ENCODE data around the gene GPS2.

The GPS2 gene, protein sequence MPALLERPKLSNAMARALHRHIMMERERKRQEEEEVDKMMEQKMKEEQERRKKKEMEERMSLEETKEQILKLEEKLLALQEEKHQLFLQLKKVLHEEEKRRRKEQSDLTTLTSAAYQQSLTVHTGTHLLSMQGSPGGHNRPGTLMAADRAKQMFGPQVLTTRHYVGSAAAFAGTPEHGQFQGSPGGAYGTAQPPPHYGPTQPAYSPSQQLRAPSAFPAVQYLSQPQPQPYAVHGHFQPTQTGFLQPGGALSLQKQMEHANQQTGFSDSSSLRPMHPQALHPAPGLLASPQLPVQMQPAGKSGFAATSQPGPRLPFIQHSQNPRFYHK

DNA sequence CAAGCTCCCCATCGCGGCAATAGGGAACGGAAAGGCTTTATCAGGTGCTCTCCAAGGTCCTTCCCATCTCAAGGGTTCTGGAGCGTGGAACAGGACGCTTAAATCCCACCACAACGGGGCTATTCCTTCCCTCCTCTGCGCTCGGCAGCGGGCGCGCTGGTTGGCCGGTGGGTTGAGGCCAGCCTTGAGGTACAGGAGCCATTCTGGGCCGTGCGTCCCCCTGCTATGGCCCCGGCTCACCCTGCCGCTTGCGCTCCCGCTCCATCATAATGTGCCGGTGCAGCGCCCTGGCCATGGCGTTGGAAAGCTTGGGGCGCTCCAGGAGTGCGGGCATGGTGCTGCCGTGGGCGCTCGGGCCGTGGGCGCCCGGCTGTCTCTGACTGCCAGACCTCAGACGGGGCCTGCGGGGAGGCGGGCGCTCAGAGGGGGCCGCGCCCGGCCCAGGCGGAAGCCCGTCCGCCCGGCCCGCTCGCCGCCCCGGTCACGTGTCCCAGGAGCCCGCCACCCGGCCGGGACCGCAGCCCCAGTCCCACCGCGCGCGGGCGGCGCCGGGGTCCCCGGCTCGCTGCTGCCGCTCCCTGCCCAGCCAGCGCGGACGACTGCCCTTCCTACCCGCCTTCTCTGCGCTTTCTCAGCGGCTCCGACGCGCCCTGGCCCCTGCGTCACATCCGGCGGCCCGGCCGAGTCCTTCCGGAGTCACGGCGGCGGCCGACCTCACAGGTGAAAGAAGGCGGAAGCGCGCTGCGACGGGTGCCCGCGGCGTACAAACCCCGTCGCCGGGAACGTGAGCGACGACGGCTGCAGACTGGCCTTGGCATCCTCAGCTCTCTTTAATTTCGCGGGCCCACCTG lies at the start of gene GPS2:
Gene GPS2 (minus strand): TSS at position 642 of the 851 bp plus-strand sequence. CDS start 308 bp downstream, at position 334.
- peak; percentile 93 for DNase-seq (ENCODE audit: low spot score)

DNA sequence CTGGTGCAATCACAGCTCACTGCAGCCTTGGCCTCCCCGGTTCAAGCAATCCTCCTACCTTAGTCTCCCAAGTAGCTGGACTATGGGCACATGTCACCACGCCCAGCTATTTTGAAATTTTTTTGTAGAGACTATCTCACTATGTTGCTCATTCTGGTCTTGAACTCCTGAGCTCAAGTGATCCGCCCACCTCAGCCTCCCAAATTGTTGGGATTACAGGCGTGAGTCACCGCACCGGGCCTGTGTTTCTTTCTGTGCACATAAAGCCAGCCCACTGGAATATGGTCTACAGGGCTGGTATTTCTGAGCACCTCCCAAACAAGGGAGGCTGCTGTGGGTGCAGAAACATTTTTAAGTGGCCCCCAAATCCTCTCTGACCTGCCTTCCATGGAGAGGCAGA lies 48.2 kb upstream of the GPS2 start:
- no peak for DNase-seq (ENCODE audit: low spot score)

DNA sequence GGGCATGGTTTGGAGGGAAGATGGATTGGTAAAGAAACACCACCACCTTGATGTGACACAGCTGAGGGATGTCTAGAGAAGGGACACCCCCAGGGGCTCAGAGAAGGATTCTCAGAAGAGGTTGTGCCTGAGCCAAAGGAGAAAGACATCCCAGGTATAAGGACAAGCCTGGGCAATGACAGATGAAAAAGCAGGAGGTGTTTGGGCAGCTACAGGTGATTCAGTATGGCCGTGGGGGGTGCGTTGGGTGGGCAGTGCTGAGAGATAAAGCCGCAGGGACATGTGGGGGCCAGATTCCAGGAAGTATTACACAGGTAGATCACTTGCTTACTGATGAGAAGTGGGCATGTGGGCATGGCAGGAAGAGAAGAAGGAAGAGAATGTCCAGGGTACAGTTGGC lies 46.7 kb upstream of the GPS2 start:
- DNase-seq (ENCODE audit: low spot score): no peak

DNA sequence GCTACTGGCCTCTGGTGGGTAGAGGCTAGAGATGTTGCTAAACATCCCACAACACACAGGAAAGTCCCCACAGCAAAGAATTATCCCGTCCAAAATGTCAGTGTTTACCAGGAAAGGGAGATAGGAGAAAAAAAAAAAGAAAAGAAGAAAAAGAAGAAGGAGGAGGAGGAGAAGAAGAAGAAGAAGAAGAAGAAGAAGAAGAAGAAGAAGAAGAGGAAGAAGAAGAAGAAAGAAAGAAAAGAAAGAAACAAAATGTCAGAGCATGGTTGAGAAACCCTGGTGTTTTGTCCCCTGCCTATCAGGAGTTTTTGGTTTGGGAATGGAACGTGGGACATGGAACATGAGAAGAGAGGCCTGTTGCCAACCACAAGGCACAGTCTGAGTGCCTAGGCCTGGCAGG lies 42.2 kb upstream of the GPS2 start:
- no peak for DNase-seq (ENCODE audit: low spot score)

DNA sequence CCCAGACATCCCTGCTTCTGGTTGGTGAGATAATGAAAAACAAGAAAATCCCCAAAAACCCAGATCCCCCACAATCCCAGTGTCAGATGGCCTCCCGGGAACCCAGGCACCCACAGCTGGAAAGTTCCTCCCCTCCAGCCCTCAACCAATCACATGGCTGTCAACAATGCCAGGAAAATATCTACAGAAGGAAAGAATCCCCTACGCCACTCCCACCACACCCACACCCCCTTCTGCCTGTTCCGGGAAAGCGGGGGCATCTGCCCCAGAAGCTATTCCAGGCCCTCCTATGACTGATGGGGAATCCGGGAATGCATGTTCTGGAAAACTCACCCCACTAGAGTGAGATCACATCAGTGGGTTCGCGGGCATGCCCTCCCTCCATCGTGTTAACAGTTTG lies 41.6 kb upstream of the GPS2 start:
- no peak for DNase-seq (ENCODE audit: low spot score)

DNA sequence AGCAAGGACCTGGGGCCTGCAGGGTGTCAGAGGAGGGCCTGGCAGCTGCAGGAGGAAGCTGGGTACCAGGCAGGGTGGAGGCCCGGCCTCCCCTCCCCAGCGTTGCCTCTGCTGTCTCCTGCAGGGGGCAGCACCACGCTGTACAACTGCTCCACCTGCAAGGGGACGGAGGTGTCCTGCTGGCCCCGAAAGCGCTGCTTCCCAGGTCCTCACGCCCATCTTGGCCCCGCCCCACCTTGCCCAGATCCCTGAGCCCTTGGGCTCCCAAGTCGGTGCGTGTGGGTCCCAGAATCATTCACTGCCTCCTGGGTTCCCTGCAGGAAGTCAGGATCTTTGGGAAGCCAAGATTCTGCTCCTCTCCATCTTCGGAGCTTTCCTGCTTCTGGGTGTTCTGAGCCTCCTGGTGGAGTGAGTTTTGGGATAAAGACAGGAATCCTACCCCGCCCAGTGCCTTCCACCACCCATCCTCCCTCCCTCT lies 41.0 kb upstream of the GPS2 start:
- DNase-seq (ENCODE audit: low spot score): peak; percentile 89

DNA sequence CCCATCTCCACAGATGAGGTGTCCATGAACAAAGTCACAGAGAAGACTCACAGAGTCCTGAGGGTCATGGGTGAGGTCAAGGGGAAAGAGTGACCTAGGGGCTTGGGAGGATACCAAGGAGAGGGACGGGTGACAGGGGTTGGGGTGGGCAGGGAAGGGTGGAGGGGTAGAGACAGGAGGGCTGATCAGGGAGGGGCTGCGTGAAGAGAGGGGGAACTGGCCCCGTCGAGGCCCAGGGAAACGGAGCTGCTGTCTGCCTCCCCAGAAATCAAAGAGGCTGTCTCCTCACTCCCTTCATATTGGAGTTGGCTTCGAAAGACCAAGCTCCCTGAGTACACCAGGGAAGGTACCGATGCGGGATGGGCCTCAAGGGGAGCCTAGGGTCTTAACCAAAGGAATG lies 40.4 kb upstream of the GPS2 start:
- DNase-seq (ENCODE audit: low spot score): no peak

DNA sequence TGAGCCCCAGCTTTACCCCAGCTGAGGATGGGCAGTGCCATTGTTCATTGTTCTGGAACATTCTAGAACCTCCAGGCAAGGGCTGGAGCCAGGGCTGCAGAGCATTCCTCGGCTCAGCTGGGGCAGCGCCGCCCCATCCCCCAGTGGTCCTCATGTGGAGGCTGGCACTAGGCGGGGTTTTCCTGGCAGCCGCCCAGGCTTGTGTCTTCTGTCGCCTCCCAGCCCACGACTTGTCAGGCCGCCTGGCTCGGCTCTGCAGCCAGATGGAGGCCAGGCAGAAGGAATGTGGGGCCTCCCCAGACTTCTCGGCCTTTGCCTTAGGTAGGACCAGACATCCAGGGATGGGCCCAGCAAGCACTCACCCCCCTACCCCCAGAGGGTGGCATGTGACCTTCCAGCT lies 39.9 kb upstream of the GPS2 start, which contains the start of gene TMEM95:
Gene TMEM95 (plus strand): TSS at position 104 of the 400 bp plus-strand sequence. CDS start 49 bp downstream, at position 153.
- no peak for DNase-seq (ENCODE audit: low spot score)

DNA sequence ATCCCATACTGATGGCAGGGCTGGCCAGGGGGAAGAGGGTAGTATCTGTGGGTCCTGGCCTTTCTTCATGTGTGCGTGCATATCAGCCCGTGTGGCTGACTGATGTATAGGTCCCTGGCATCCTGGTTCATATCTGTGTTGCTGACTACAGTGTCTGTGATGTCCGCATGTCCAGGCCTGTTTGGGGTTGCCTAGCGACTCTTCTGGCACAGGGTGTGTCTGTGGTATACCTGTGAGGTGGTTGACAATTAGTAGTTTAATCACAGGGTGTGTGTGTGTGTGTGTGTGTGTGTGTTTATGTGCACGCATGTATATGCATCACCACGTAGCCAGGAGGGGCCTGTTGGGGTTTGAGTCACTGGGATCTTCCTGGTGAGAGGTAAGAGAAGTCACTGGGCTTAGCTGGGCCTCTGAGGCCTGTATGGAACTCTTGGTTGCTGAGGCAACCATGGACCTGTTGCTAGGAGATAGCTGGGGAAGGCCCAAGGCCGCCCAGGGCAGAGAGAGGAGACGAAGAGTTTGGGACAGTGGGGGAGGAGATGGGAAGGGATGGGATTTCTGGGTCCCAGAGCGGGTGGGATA lies 39.2 kb upstream of the GPS2 start:
- no peak for DNase-seq (ENCODE audit: low spot score)

DNA sequence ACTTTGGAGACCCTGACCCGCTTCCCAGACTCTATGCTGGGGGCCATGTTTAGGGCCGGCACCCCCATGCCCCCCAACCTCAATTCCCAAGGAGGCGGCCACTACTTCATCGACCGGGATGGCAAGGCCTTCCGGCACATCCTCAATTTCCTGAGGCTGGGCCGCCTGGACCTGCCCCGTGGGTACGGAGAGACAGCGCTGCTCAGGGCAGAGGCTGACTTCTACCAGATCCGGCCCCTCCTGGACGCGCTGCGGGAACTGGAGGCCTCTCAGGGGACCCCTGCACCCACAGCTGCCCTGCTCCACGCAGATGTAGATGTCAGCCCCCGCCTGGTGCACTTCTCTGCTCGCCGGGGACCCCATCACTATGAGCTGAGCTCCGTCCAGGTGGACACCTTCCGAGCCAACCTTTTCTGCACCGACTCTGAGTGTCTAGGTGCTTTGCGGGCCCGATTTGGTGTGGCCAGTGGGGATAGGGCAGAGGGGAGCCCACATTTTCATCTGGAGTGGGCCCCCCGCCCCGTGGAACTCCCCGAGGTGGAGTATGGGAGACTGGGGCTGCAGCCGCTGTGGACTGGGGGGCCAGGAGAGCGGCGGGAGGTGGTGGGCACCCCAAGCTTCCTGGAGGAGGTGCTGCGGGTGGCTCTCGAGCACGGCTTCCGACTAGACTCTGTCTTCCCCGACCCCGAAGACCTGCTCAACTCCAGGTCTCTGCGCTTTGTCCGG lies 37.9 kb upstream of the GPS2 start:
- no peak for DNase-seq (ENCODE audit: low spot score)

DNA sequence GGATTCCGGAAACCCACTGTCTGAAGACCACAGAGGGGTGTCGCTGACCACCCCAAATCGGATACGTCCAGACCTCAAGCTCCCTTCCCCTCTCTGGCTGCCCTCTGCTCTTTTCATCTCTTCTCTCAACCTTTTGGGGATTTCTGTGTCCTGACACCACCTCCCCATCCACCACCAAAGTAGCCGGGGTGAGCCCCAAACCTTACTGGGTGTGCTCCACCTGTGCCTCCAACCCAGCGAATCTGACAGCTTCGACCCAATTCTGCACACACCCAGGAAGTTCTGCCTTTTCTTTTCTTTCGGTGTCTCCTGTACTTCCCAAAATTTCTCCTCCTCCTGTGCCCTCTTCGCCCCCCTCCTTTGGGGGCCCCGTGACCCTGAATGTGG lies 37.3 kb upstream of the GPS2 start:
- no peak for DNase-seq (ENCODE audit: low spot score)

DNA sequence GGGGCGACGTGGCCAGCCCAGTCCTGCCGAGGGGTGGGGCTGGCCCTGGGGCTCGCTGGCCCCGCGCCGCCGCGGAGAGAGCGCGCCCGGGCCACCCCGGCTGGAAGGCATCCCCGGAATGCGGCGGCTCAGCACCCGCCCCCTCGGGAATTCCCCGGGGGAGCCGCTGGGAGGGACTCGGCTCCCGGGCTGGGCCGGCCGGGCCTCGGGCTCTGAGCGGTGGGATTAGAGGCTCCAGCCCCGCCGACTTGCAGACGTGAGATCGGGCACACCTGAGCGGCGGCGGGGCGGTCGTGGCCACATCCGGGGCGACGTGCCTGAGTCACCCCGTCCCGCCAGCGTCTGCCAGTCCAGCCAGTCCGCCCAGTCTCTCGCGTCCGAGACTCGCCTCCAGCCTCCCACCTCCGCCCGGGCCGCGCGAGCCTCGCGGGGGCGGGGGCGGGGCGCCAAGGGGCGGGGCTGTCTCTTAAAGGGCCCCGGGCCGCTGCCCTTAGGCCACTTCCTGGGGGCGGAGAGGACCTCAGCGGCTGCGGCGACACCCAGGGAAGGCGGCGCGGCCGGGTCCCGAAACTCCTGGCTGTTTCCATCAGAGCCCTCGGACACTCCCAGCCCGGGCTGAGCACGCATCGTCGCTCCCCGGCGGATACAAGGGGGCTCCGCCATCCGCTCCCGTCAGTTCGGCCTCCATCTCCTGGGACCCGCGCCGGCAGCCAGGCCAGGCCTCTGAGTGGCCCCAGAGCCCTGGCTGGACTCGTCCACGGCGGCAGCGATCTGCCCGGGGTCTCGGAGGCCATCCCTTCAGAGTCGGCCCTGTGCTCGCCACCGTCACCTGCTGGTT lies 36.7 kb upstream of the GPS2 start, which contains the start of gene KCTD11:
Gene KCTD11 (plus strand): TSS at position 498 of the 838 bp plus-strand sequence.
- peak; percentile 81 for DNase-seq (ENCODE audit: low spot score)

DNA sequence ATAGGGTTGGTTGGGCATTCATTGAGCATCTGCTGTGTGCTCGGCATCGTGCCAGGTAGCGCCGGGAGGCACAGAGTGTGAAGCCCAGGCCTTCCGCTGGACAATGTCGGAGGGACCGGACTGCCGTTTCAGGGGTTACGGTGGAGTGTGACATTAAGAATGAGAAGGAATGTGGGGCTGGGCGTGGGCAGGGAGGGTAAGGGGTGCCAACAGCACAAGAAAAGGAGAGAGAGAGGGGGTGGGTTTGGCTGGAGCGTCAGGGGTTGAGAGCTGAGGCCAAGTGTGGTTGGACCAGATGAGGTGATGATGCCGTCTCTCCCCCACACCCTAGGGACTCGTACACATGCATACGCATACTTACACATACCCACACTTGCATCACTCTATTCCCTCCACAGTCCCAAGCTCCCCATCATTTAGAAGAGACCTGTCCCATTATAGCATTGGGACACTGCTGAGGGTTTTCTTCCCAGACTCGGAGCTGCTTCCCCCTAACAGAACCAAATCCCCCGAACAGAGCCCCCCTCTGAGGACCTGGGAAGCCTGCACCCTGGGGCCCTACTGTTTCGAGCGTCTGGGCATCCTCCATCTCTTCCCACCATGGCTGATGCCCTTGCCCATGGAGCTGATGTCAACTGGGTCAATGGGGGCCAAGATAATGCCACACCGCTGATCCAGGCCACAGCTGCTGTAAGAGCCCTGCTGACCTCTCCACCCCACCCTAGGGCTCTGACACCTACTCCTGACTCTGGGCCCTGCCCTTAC lies 33.5 kb upstream of the GPS2 start:
- no peak for DNase-seq (ENCODE audit: low spot score)

DNA sequence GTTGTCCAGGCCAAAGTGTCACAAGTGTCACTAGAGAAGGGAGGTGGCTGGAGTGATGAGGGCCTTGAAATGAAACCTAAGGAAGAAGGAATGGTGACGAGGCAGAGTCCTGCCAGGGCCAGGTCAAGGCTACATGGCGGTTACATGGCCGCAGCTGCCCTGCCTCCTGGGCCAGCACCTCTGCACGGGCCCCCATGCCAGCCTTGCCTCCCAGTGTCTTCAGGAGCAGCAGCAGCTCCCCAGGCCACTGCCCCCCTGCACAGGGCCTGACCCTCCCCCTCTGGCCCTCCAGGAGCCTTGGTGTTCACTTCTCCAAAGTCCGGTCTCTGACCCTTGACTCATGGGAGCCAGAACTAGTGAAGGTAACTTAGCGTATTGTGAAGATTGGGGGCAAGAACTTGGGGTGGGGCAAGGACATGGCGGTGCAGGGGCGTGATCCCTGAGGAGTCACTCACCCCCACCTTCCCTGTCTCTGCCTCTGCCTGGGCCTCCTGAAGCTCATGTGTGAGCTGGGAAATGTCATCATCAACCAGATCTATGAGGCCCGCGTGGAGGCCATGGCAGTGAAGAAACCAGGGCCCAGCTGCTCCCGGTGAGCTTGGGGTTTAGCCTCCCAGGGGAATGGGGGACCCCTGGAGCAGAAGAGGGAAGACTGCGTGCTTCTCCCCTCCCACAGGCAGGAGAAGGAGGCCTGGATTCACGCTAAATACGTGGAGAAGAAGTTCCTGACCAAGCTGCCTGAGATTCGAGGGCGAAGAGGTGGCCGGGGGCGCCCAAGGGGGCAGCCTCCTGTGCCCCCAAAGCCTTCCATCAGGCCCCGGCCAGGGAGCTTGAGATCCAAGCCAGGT lies 32.7 kb upstream of the GPS2 start:
- no peak for DNase-seq (ENCODE audit: low spot score)

DNA sequence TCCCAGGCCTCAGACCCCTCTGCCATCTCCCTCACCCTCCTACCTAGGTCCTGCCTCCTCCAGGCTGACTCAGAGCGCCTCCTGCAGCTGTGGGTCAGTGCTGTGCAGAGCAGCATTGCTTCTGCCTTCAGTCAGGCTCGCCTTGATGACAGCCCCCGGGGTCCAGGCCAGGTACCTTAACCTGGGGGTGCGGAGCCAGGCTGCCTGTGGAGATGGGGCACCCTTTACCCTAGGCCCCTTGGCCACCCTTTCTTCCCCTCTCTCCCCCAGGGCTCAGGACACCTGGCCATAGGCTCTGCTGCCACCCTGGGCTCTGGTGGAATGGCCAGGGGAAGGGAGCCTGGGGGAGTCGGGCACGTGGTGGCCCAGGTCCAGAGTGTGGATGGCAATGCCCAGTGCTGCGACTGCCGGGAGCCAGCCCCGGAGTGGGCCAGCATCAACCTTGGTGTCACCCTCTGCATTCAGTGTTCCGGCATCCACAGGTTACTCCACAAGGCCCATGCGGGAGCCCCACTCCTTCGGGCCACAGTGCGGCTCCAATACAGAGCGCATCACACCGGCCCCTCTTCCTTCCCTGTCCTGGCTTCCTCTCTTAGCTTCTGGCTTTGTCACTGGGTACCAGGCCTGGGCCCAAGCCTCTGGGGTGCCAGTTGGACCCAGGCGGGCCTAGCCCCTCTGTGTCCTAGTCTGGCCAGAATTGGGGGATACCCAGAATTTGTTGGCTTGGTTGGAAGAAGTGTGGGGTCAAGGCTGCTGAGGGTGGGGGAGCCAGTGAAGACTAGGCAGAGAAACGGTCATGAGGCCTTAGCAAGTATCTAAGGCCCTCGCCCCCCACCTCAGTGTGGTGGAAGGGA lies 31.8 kb upstream of the GPS2 start:
- no peak for DNase-seq (ENCODE audit: low spot score)

DNA sequence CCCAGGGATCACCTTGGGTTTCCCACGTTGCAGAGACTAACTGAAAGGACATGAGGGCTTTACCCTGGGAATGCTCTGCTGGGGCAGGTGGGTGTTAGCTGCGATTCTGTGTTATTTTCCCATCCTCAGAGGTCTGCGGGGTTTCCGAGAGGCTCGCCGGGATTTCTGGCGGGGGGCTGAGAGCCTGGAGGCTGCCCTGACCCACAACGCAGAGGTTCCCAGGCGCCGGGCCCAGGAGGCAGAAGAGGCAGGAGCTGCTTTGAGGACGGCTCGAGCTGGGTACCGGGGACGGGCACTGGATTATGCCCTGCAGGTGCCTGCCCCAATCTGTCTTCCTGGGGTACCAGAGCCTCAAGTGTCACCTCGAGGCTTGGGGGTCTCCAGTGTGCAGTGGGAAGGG lies 28.1 kb upstream of the GPS2 start:
- DNase-seq (ENCODE audit: low spot score): no peak

DNA sequence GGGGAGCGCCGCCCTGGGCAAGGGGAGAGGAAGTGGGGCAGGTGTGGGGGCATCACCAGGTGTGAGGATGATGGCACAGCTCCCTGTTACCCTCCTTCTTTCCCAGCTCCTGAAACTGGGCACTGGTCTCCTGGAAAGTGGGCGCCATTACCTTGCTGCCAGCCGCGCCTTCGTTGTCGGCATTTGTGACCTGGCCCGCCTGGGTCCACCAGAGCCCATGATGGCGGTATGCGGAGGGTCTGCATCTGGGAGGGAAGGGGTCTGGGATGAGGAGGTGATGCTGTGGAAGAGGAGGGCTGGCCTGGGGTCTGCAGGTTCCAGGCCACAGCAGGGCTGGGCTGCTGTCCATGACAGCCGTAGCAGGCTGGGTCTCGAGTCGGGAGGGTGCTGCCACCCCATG lies 26.7 kb upstream of the GPS2 start:
- DNase-seq (ENCODE audit: low spot score): no peak

DNA sequence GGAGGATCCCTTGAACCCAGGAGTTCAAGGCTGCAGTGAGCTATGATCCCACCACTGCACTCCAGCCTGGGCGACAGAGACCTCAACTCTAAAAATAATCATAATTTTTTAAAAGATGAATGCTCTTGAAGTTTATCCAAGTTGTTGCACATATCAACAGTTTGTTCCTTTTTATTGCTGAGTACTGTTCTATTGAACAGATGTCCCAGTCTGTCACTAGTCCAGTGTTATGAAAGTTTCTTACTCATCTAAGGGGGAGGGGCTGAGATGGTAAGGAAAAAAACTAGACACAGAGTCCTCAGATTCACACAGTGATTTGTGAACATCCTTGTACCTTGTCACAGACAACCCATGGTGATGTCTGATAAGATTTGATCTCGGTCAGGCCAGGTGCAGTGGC lies 25.0 kb upstream of the GPS2 start:
- DNase-seq (ENCODE audit: low spot score): no peak
